Neural cell (in vitro differentiated cells): ENCODE data around the gene RPL12. TPM values are rescaled to one million over a fixed set of nuclear protein-coding genes. Genes with fewer than 3 reads are reported as not detected.

Source experiments
- H2AFZ ChIP-seq: fragments of 200-600, 300-800 bp; sonication (generic), shearing (Covaris generic); 2 replicates; pipeline ENCODE4 v1.6.0; 2014; ENCODE audit warnings: low read depth, mild to moderate bottlenecking, antibody characterized with exemption, low read length, moderate library complexity
- H3F3A ChIP-seq: fragments of 200-600 bp; shearing (Covaris generic); 2 replicates; pipeline ENCODE4 v1.6.1; 2016; ENCODE audit warnings: mild to moderate bottlenecking, moderate library complexity, mixed read lengths, antibody characterized with exemption, low read length; ENCODE audit not compliant: insufficient read depth, poor library complexity, severe bottlenecking
- H3K27ac ChIP-seq: fragments of 200-600, 300-800 bp; sonication (generic), shearing (Covaris generic); 2 replicates; pipeline ENCODE4 v1.5.1; 2014; ENCODE audit warnings: mild to moderate bottlenecking, low read length, moderate library complexity
- H3K27me3 ChIP-seq: fragments of 300-800, 200-600 bp; sonication (generic), shearing (Covaris generic); 2 replicates; pipeline ENCODE4 v1.6.0; 2014; ENCODE audit warnings: mild to moderate bottlenecking, low read depth, low read length, moderate library complexity; ENCODE audit not compliant: insufficient read depth
- H3K36me3 ChIP-seq: fragments of 300-800, 200-600 bp; sonication (generic), shearing (Covaris generic); 2 replicates; pipeline ENCODE4 v1.5.1; 2014; ENCODE audit warnings: mild to moderate bottlenecking, antibody characterized with exemption, low read length, moderate library complexity; ENCODE audit not compliant: insufficient read depth
- H3K4me2 ChIP-seq: fragments of 300-800, 200-600 bp; sonication (generic), shearing (Covaris generic); 2 replicates; pipeline ENCODE4 v1.6.0; 2014; ENCODE audit warnings: mild to moderate bottlenecking, low read length
- H3K4me3 ChIP-seq: fragments of 300-800, 200-600 bp; sonication (generic), shearing (Covaris generic); 2 replicates; pipeline ENCODE4 v1.5.1; 2014; ENCODE audit warnings: mild to moderate bottlenecking, low read length, moderate library complexity
- H3K79me2 ChIP-seq: fragments of 200-600 bp; shearing (Covaris generic); replicated peaks from 2 replicates; pipeline ENCODE4 v1.6.0; 2014; ENCODE audit warnings: mild to moderate bottlenecking, low read length, moderate library complexity; ENCODE audit not compliant: insufficient read depth
- H3K9ac ChIP-seq: fragments of 300-800, 200-600 bp; sonication (generic), shearing (Covaris generic); 2 replicates; pipeline ENCODE4 v1.6.1; 2016; ENCODE audit warnings: mild to moderate bottlenecking, low read length, mixed read lengths
- H3K9me2 ChIP-seq: fragments of 200-600 bp; shearing (Covaris generic); 2 replicates; pipeline ENCODE4 v1.6.1; 2016; ENCODE audit warnings: mild to moderate bottlenecking, low read length, mixed read lengths; ENCODE audit not compliant: insufficient read depth
- H3K9me3 ChIP-seq: fragments of 200-600, 300-800 bp; sonication (generic), shearing (Covaris generic); 2 replicates; pipeline ENCODE4 v1.6.1; 2016; ENCODE audit warnings: mild to moderate bottlenecking, mixed run types, low read length, moderate library complexity, mixed read lengths
- H4K20me1 ChIP-seq: fragments of 200-600 bp; shearing (Covaris generic); 2 replicates; pipeline ENCODE4 v1.6.1; 2016; ENCODE audit warnings: mild to moderate bottlenecking, mixed run types; ENCODE audit not compliant: insufficient read depth
- EP300 ChIP-seq: fragments of 450-650 bp; conservative IDR thresholded peaks from 2 replicates; pipeline ENCODE4 v1.6.1; 2014; ENCODE audit warnings: antibody characterized with exemption, mild to moderate bottlenecking, moderate library complexity; ENCODE audit not compliant: poor library complexity, severe bottlenecking
- EZH2 ChIP-seq: fragments of 200-600, 300-800 bp; shearing (Covaris generic), sonication (generic); IDR thresholded peaks from 2 replicates; pipeline ENCODE4 v1.6.1; 2014; ENCODE audit warnings: antibody characterized with exemption, low read length, borderline replicate concordance, mild to moderate bottlenecking; ENCODE audit not compliant: insufficient read depth, poor library complexity, severe bottlenecking
- MXI1 ChIP-seq: fragments of 450-650 bp; conservative IDR thresholded peaks from 2 replicates; pipeline ENCODE4 v1.6.1; 2014; ENCODE audit warnings: antibody characterized with exemption, mild to moderate bottlenecking; ENCODE audit not compliant: poor library complexity, severe bottlenecking
- POLR2AphosphoS5 ChIP-seq: IDR thresholded peaks from 2 replicates; pipeline ENCODE4 v1.6.1; 2012
- RAD21 ChIP-seq: fragments of 450-650 bp; conservative IDR thresholded peaks from 2 replicates; pipeline ENCODE4 v1.6.1; 2014; ENCODE audit warnings: antibody characterized with exemption, mild to moderate bottlenecking, moderate library complexity
- SMC3 ChIP-seq: fragments of 450-650 bp; conservative IDR thresholded peaks from 2 replicates; pipeline ENCODE4 v1.6.1; 2014; ENCODE audit warnings: antibody characterized with exemption, mild to moderate bottlenecking, moderate library complexity; ENCODE audit not compliant: poor library complexity
- TAF1 ChIP-seq: IDR thresholded peaks from 2 replicates; pipeline ENCODE4 v1.6.1; 2012; ENCODE audit warnings: low read depth
- polyA plus RNA-seq: library from polyadenylated mRNA; depleted of rRNA; stranded (reverse); fragments of >200 nt; gene quantifications from 2 replicates; pipeline ENCODE4 v1.2.3, GENCODE V29; 2014
- TF ChIP-seq, protein P1 (sequence below): IDR thresholded peaks from 2 replicates; pipeline ENCODE4 v1.6.1; 2012; ENCODE audit warnings: borderline replicate concordance
- TF ChIP-seq, protein P2 (sequence below): fragments of 450-650 bp; IDR thresholded peaks from 2 replicates; pipeline ENCODE4 v1.5.1; 2014; ENCODE audit warnings: antibody characterized with exemption, mild to moderate bottlenecking, moderate library complexity; ENCODE audit not compliant: poor library complexity, severe bottlenecking

Gene RPL12
- polyA plus RNA-seq, 1 donor from 2014 or later: 862 TPM

DNA sequence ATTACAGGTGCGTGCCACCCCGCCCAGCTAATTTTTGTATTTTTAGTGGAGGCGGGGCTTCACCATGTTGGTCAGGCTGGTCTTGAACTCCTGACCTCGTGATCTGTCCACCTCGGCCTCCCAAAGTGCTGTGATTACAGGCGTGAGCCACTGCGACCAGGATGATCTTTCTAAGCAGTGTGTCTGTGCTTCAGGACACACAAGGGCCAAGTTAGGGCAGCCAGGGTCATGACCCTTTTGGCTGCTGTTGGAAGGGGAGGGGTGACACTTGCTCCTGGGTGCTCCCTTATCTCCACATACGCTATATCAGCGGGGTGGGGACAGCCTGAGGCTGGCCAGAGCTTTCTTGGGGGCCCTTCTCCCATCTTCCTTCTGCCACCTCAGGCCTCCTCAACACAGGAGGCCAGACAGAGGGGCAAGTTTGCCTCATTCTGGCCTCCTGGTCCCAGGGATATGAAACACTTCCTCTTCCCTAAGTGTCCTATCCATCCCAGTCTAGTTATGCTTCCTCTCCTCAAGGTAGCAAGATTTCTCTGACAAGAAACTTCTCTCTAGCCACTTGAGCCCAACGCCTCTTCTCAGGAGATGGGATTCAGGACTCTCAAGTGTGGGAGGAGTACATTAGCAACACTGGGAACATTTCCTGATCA, 28.9 kb downstream of the RPL12 start:
- H3K36me3 ChIP-seq: no peaks in the 10 kb centered on the region
- H3K79me2 ChIP-seq: peaks cover 15% of the 10 kb centered on the region
- H3K4me3 ChIP-seq: peak overlapping the region; percentile 70
- H3K9me2 ChIP-seq: no peaks in the 10 kb centered on the region
- no peak overlapping the region for H3K9ac ChIP-seq
- no peaks in the 10 kb centered on the region for H4K20me1 ChIP-seq
- no peaks in the 10 kb centered on the region for H3K27me3 ChIP-seq
- no peaks in the 10 kb centered on the region for H3F3A ChIP-seq
- no peak overlapping the region for H3K27ac ChIP-seq
- no peak for TF ChIP-seq MXI1
- TF ChIP-seq, protein P1, sequence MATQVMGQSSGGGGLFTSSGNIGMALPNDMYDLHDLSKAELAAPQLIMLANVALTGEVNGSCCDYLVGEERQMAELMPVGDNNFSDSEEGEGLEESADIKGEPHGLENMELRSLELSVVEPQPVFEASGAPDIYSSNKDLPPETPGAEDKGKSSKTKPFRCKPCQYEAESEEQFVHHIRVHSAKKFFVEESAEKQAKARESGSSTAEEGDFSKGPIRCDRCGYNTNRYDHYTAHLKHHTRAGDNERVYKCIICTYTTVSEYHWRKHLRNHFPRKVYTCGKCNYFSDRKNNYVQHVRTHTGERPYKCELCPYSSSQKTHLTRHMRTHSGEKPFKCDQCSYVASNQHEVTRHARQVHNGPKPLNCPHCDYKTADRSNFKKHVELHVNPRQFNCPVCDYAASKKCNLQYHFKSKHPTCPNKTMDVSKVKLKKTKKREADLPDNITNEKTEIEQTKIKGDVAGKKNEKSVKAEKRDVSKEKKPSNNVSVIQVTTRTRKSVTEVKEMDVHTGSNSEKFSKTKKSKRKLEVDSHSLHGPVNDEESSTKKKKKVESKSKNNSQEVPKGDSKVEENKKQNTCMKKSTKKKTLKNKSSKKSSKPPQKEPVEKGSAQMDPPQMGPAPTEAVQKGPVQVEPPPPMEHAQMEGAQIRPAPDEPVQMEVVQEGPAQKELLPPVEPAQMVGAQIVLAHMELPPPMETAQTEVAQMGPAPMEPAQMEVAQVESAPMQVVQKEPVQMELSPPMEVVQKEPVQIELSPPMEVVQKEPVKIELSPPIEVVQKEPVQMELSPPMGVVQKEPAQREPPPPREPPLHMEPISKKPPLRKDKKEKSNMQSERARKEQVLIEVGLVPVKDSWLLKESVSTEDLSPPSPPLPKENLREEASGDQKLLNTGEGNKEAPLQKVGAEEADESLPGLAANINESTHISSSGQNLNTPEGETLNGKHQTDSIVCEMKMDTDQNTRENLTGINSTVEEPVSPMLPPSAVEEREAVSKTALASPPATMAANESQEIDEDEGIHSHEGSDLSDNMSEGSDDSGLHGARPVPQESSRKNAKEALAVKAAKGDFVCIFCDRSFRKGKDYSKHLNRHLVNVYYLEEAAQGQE: no peak
- TF ChIP-seq EZH2: no peak
- TF ChIP-seq EP300: no peak
- TF ChIP-seq, protein P2, sequence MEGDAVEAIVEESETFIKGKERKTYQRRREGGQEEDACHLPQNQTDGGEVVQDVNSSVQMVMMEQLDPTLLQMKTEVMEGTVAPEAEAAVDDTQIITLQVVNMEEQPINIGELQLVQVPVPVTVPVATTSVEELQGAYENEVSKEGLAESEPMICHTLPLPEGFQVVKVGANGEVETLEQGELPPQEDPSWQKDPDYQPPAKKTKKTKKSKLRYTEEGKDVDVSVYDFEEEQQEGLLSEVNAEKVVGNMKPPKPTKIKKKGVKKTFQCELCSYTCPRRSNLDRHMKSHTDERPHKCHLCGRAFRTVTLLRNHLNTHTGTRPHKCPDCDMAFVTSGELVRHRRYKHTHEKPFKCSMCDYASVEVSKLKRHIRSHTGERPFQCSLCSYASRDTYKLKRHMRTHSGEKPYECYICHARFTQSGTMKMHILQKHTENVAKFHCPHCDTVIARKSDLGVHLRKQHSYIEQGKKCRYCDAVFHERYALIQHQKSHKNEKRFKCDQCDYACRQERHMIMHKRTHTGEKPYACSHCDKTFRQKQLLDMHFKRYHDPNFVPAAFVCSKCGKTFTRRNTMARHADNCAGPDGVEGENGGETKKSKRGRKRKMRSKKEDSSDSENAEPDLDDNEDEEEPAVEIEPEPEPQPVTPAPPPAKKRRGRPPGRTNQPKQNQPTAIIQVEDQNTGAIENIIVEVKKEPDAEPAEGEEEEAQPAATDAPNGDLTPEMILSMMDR: no peak
- TF ChIP-seq SMC3: no peak
- no peak for TF ChIP-seq TAF1
- no peak for TF ChIP-seq POLR2AphosphoS5
- TF ChIP-seq RAD21: no peak
- no peak overlapping the region for H2AFZ ChIP-seq
- H3K9me3 ChIP-seq: no peaks in the 10 kb centered on the region
- peak overlapping the region; percentile 74 for H3K4me2 ChIP-seq

DNA sequence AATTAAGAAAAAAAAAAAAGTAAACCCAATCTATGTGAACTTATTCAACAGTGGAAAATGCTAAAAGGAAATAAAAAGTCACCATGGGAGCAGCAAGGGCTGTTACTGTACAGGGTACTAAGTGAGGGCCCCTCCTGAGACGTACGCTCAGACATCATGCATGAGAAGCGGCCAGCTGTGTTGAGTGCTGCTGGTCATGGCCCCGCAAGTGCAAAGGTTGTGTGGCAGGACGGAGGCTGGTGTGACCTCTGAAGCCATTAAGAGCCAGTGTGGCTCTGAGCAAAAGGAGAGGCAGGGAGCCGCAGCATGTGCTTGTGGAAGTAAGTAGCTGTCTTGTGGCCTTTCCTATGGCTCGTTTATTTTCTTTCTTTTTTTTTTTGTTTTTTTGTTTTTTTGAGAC, 30.1 kb downstream of the RPL12 start:
- Histone ChIP-seq H3K9me3 (no peaks in the 10 kb centered on the region), H3K9ac (no peak overlapping the region)

More for the DNA sequence above, 30.1 kb downstream of the RPL12 start:
- TF ChIP-seq SMC3 (no peak), TAF1 (no peak), EP300 (no peak), EZH2 (no peak), POLR2AphosphoS5 (no peak), RAD21 (no peak), MXI1 (no peak)
- TF ChIP-seq, protein P2: no peak
- TF ChIP-seq, protein P1: no peak
- Histone ChIP-seq H3K4me2 (no peak overlapping the region), H3K79me2 (peaks cover 13% of the 10 kb centered on the region), H4K20me1 (no peaks in the 10 kb centered on the region), H2AFZ (no peak overlapping the region), H3F3A (no peaks in the 10 kb centered on the region), H3K9me2 (no peaks in the 10 kb centered on the region), H3K4me3 (no peak overlapping the region), H3K36me3 (no peaks in the 10 kb centered on the region), H3K27me3 (no peaks in the 10 kb centered on the region), H3K27ac (no peak overlapping the region)
